HG03039 (cell line): ENCODE data around the gene CDH23.

Source experiments
- ATAC-seq: cut with Tn5 transposase; IDR thresholded peaks from one replicate; pipeline ENCODE4 v1.9.1; 2021; ENCODE audit warnings: mild to moderate bottlenecking, moderate library complexity; ENCODE audit not compliant: unreplicated experiment

The CDH23 gene

GRCh38 chr10:71818674-71819260 lies 422.0 kb downstream of the CDH23 start:
- no peak for ATAC-seq

DNA sequence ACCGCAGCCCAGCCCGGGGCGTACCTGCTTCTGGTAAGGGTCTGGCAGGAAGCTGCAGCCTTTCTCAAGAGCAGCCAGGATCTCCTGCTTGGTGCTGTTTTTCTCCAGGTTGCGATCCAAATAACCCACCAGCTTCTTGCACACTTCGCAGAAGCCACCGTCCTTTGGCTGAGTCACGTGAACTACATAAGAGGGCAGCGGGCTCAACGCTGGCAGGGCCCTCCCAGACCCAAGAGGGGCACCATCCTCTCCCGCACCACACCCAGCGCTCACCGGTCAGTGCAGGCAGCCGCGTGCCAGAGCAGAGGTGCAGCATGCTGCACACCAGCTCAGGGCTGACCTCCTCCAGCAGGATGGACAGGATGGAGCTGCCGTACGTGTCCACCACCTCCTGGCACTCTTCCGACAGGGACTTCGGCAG lies 422.7 kb downstream of the CDH23 start:
- ATAC-seq: no peak

DNA sequence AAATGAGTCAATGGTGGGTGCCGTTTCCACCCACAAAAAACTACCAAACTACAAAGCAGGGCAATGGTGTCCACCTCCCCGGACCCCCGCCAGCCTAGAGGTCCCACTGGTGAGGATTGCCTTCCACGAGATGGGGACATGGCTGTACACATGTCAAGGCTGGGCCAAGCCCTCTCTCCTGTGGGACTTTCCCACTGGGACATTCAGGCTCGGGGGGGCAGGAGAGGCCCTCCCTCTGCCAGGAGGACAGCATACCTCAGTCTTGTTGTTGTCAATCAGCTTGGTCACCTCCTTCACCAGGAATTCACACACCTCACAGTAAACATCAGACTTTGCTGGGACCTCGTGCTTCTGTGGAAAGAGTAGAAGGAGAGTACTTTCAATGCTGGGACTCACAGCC lies 423.3 kb downstream of the CDH23 start:
- no peak for ATAC-seq

DNA sequence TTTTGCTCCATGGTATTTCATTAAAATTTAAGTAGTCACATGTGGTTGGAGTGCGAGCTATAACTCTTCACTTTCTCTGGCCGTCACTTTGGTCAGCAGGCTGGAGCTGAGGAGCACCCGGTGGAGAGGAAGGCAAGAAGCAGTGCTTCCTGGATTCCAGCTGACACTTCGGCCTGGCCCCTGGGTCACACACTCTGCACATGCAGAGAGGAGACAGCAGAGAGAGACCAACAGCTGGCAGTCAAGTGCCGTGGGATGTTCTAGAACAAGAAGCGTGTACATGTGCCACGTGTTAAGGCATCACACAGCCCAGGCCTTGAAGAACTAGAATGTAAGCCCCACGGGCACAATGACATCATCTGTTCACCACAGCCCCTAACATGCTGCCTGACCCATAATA lies 424.2 kb downstream of the CDH23 start:
- ATAC-seq: no peak

GRCh38 chr10:71821909-71822763 lies 425.4 kb downstream of the CDH23 start:
- ATAC-seq: no peak

- no peak for ATAC-seq
Observed at GRCh38 chr10:71823356-71823755, 426.6 kb downstream of the CDH23 start.

- ATAC-seq: no peak
Observed at GRCh38 chr10:71824333-71824732, 427.6 kb downstream of the CDH23 start.

DNA sequence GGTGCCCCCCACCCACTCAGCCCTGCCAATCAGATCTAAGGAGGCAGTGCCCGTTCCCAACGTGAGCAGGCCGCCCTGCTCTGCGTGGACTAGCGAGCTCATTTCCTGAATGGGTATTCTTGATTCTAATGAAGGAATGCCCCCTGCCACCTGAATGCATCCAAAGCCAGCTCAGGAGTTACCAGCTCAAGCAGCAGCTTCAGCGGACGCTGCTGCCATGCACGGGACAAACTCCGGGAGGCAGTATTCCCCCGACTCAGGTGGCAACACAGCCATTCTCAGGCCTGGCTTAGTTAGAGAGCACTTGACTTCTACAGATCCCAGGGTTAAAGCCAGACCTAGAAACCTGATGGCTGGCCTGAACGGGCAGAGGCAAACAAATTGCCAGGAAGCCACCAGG lies 428.5 kb downstream of the CDH23 start:
- no peak for ATAC-seq

GRCh38 chr10:71827852-71828251 lies 431.1 kb downstream of the CDH23 start:
- no peak for ATAC-seq

DNA sequence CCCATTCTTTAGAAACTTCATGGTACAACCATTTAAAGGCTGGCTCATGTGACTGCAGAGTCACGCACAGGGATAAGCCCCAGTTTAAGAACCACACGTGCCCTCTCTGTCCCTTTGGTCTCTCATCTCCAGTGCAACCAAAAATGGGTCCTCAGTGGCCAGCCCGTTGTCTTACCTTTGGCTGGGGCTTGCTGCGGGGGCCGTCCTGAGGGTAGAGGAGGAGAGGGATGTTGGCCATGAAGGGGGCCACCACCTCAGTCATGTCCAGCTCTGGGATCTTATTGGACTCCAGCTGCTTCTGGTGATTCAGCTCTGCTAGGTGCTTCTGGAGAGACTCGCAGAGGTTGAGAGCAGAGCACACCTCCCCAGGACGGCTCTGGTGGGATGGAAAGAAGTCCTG lies 432.0 kb downstream of the CDH23 start:
- ATAC-seq: no peak

- ATAC-seq: no peak
Observed at GRCh38 chr10:71829171-71829570, 432.5 kb downstream of the CDH23 start.

DNA sequence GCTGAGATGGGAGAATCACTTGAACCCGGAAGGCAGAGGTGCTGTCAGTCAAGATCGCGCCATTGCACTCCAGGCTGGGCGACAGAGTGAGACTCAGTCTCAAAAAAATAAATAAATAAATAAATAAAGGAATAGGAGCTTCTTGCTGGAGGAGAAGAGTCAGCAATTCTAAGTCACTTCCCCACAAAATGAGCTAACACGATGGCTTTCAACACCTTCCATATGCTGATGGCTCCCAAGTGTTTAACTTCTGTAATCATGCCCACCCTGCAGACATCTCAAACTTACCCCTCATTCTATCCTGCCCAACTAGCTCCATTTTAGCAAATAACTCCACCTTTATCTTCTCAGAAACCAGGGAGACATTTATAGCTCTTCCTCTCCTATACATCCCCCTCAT lies 433.2 kb downstream of the CDH23 start:
- no peak for ATAC-seq

- no peak for ATAC-seq
Observed at GRCh38 chr10:71830726-71831125, 434.0 kb downstream of the CDH23 start.

- ATAC-seq: no peak
Observed at GRCh38 chr10:71831646-71832552, 435.2 kb downstream of the CDH23 start.

DNA sequence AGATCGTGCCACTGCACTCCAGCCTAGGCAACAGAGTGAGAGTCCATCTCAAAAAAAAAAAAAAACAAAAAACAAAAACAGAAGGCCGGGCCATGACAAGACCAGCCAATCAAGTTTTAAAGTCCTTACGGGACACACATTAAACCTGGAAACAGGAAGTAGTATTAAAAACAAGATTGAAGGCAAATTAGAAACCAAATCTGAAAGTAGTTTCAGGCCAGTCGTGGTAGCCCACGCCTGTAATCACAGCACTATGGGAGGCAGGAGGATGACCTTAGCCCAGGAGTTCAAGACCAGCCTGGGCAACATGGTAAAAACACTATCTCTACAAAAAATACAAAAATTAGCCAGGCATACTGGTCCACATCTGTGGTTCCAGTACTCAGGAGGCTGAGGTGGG lies 436.2 kb downstream of the CDH23 start:
- ATAC-seq: no peak

DNA sequence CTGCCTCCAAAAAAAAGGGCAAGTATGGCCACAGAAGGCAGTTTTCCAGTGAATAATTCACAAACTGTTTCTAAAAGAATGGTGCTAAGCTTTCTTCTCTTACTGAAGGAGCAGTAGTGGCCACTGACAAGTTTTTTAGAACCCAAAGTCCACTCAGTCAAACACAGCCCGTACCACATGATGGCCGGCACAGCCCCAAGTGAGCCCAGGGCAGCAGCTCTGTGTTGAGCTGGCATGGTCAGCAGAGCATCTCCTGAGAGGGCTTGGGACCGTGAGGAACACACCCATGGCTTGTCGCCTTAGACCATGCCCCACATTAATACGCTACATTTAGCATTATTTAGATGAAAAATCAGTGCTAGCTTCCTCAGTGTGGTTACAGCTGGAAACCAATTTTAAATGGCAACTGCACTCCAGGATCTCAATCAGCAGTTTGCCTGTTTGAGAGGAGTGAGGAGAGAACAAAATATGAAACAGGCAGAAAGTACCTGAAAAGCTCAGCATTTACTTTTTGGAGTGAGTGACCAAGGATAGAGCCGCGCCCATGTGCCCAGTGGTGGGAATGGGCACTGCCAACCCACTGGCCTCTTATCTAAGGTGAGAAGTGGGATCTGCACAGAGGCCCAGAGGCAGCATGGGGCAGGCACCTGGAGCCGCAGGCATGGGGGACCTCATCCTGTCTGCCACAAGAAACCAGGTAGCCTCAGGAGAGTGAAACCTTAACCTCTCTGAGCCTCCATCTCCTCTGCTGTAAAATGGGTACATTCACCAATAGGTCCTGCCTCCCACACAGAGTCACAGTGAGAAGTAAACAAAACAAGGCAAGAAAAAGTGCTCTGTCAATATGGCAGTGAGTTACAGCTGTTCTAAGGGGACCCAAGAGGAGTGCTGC lies 437.0 kb downstream of the CDH23 start:
- ATAC-seq: no peak

GRCh38 chr10:71834343-71834674 lies 437.6 kb downstream of the CDH23 start:
- no peak for ATAC-seq

- peak; percentile 75 for ATAC-seq
Observed at GRCh38 chr10:71835671-71836595, 439.2 kb downstream of the CDH23 start.

GRCh38 chr10:71836596-71836974 lies 439.9 kb downstream of the CDH23 start:
- no peak for ATAC-seq
